HepG2 (cell line): Measurements from ENCODE around the gene NLRX1. TPM values are rescaled to one million over a fixed set of nuclear protein-coding genes. Genes with fewer than 3 reads are reported as not detected.
A peak's percentile ranks its signal among the peaks of the same experiment; 100 is the strongest.

Experiments
- HMG20A ChIP-seq: IDR thresholded peaks from 2 replicates; pipeline ENCODE4 v1.6.1; 2016; ENCODE audit warnings: borderline replicate concordance
- HNRNPLL ChIP-seq: fragments of 200-400 bp; formaldehyde crosslinking; IDR thresholded peaks from 2 replicates; pipeline ENCODE4 v1.6.1; 2017; ENCODE audit warnings: mild to moderate bottlenecking, low read depth, low read length; ENCODE audit not compliant: poor library complexity, severe bottlenecking
- IKZF1 ChIP-seq: fragments of 450-650 bp; IDR thresholded peaks from 2 replicates; pipeline ENCODE4 v1.7.1; 2016
- KDM2A ChIP-seq: sonication (generic); formaldehyde crosslinking; IDR thresholded peaks from 2 replicates; pipeline ENCODE4 v1.4.0; 2020; ENCODE audit warnings: low read depth, missing genetic modification reagents, borderline replicate concordance
- KMT2A ChIP-seq: sonication (generic); formaldehyde crosslinking; IDR thresholded peaks from 2 replicates; pipeline ENCODE4 v1.4.0; 2020; ENCODE audit warnings: missing genetic modification reagents
- LCORL ChIP-seq, 2 experiments: fragments of 450-650 bp in 1 of 2; sonication (generic) in 1 of 2; formaldehyde crosslinking in 1 of 2; IDR thresholded peaks; 2 replicates each; pipeline versions ENCODE4 v1.5.0 to v1.6.1; 2017 to 2020; ENCODE audit warnings: antibody characterized with exemption in 1 of 2, missing genetic modification reagents in 1 of 2
- MXD3 ChIP-seq: IDR thresholded peaks from 2 replicates; pipeline ENCODE4 v1.6.1; 2016; ENCODE audit warnings: mild to moderate bottlenecking, missing biosample characterization, missing genetic modification reagents
- NFATC3 ChIP-seq: sonication (generic); formaldehyde crosslinking; IDR thresholded peaks from 2 replicates; pipeline ENCODE4 v1.5.1; 2020; ENCODE audit warnings: mild to moderate bottlenecking, missing genetic modification reagents
- NR1H2 ChIP-seq: sonication (generic); formaldehyde crosslinking; IDR thresholded peaks from 2 replicates; pipeline ENCODE4 v1.8.1; 2022; ENCODE audit warnings: low read depth, missing genetic modification reagents, borderline replicate concordance
- PRDM10 ChIP-seq: sonication (generic); formaldehyde crosslinking; IDR thresholded peaks from 2 replicates; pipeline ENCODE4 v1.4.0; 2020; ENCODE audit warnings: low read depth, missing genetic modification reagents
- PRDM4 ChIP-seq: sonication (generic); formaldehyde crosslinking; IDR thresholded peaks from 2 replicates; pipeline ENCODE4 v1.9.0; 2021; ENCODE audit warnings: missing genetic modification reagents, borderline replicate concordance
- SMC3 ChIP-seq: IDR thresholded peaks from 2 replicates; pipeline ENCODE4 v1.6.1; 2011; ENCODE audit warnings: low read length, improper control_type of control experiment
- ZFP91 ChIP-seq: sonication (generic); formaldehyde crosslinking; IDR thresholded peaks from 2 replicates; pipeline ENCODE4 v1.9.0; 2022; ENCODE audit warnings: missing genetic modification reagents, mild to moderate bottlenecking, borderline replicate concordance
- ZNF350 ChIP-seq: sonication (generic); formaldehyde crosslinking; IDR thresholded peaks from 2 replicates; pipeline ENCODE4 v1.4.0; 2020; ENCODE audit warnings: mild to moderate bottlenecking, low read depth, missing genetic modification reagents, borderline replicate concordance
- ZNF570 ChIP-seq: sonication (generic); formaldehyde crosslinking; IDR thresholded peaks from 2 replicates; pipeline ENCODE4 v1.4.0; 2020; ENCODE audit warnings: mild to moderate bottlenecking, missing genetic modification reagents, borderline replicate concordance
- ZNF597 ChIP-seq: sonication (generic); formaldehyde crosslinking; IDR thresholded peaks from 2 replicates; pipeline ENCODE4 v1.5.0; 2020; ENCODE audit warnings: missing genetic modification reagents
- ZNF773 ChIP-seq: sonication (generic); formaldehyde crosslinking; IDR thresholded peaks from 2 replicates; pipeline ENCODE4 v1.4.0; 2020; ENCODE audit warnings: missing genetic modification reagents, borderline replicate concordance
- ZNF792 ChIP-seq: IDR thresholded peaks from 2 replicates; pipeline ENCODE4 v1.6.1; 2016
- ZNF83 ChIP-seq: sonication (generic); formaldehyde crosslinking; IDR thresholded peaks from 2 replicates; pipeline ENCODE4 v1.4.0; 2020; ENCODE audit warnings: missing genetic modification reagents, mild to moderate bottlenecking, borderline replicate concordance
- polyA plus RNA-seq, 8 experiments: library from polyadenylated mRNA; depleted of rRNA in 3 of 8; stranded (reverse) in 7 of 8; unstranded in 1 of 8; fragments of >200 nt; fragmentation: Illumina TruSeq in 4 of 8; extraction: Trizol in 4 of 8; gene quantifications; 2 replicates each; pipeline versions ENCODE4 v1.2.1 to v1.2.3, GENCODE V29; 2011 to 2016; ENCODE audit warnings: low read depth in 4 of 8, missing spikeins in 1 of 8, mixed read lengths in 1 of 8; ENCODE audit not compliant: insufficient read depth in 1 of 8
- total RNA-seq, 5 experiments: library from RNA; depleted of rRNA; stranded (reverse); fragments of >200 nt; fragmentation: Illumina TruSeq; extraction: Trizol; gene quantifications; 2 replicates each; pipeline ENCODE4 v1.2.3, GENCODE V29; 2016; ENCODE audit warnings: low read depth in 1 of 5

The NLRX1 gene
- total and polyA plus RNA-seq, 2 of the 13 experiments (the other 11 are each of a cell fraction or from before 2014, with no cell fraction given) = 8.7 to 11.0 TPM

- TF ChIP-seq ZFP91 (CRISPR knock-in tag) (peak; percentile 89), NFATC3 (no peak), KMT2A (CRISPR knock-in tag) (peak; percentile 84), SMC3 (no peak), ZNF773 (CRISPR knock-in tag) (peak; percentile 85; the same call in 1 of the 2 replicates), HMG20A (CRISPR knock-in tag) (no peak), LCORL (IDR thresholded peaks at IDR 0.05) (no peak), LCORL (CRISPR knock-in tag; IDR thresholded peaks at IDR 0.05) (no peak; the same call in 1 of the 2 replicates), MXD3 (CRISPR knock-in tag) (peak; percentile 87; the same call in 1 of the 2 replicates), ZNF597 (CRISPR knock-in tag) (no peak), ZNF83 (CRISPR knock-in tag) (no peak), KDM2A (CRISPR knock-in tag) (peak; percentile 73), PRDM4 (CRISPR knock-in tag) (no peak), PRDM10 (no peak; the same call in 1 of the 2 replicates), ZNF570 (CRISPR knock-in tag) (no peak), IKZF1 (no peak), HNRNPLL (peak; percentile 96), NR1H2 (CRISPR knock-in tag) (no peak), ZNF350 (CRISPR knock-in tag) (peak; percentile 52; the same call in 1 of the 2 replicates), ZNF792 (CRISPR knock-in tag) (peak; percentile 69; the same call in 1 of the 2 replicates)
Measured at GRCh38 chr11:119121008-119121810, 47.3 kb upstream of the NLRX1 start, which contains the start of gene HINFP (continued).
